Keratinocyte (primary cell): ENCODE results near the gene KLF3.

Experiments used
- CTCF ChIP-seq, 3 experiments: IDR thresholded peaks in 1 of 3; conservative IDR thresholded peaks in 1 of 3; optimal IDR thresholded peaks in 1 of 3; 2 replicates in 2 of 3; 3 replicates in 1 of 3; pipeline versions ENCODE3 to v1.5.1; 2011; ENCODE audit warnings: low read length in 3 of 3, mild to moderate bottlenecking in 3 of 3, moderate library complexity in 2 of 3, control low read depth in 1 of 3, inconsistent platforms in 1 of 3; ENCODE audit not compliant: insufficient read depth in 2 of 3; ENCODE audit errors: extremely low read depth in 1 of 3
- EZH2 ChIP-seq: IDR thresholded peaks from one replicate; pipeline ENCODE4 v1.6.1; 2012; ENCODE audit warnings: inconsistent platforms, mild to moderate bottlenecking, low read length, moderate library complexity

GRCh38 chr4:38656111-38656510 is 7.9 kb upstream of the KLF3 start:
- TF ChIP-seq CTCF (optimal IDR thresholded peaks at IDR 0.05 in 1 of 3, IDR thresholded peaks at IDR 0.05 in 1 of 3, conservative IDR thresholded peaks at IDR 0.05 in 1 of 3; ENCODE audit: extremely low read depth in 1 of 3, insufficient read depth in 2 of 3, low read length in 3 of 3), result no peak
- no peak for TF ChIP-seq EZH2
